GM21515 (cell line): Measurements from ENCODE around the gene EGLN2.
"Not testable (repeated sequence)": the region's sequence is repeated elsewhere in the genome, so short reads cannot be mapped to it uniquely, and the experiment has no call there.

ENCODE experiments used
- ATAC-seq: cut with Tn5 transposase; IDR thresholded peaks from one replicate; pipeline ENCODE4 v1.9.1; 2021; ENCODE audit not compliant: unreplicated experiment

Gene EGLN2

GRCh38 chr19:40798683-40799557 lies at the start of gene EGLN2:
Gene EGLN2, plus strand, starts transcription at chr19:40799191. Its CDS starts 1,382 bp downstream, at chr19:40800573.
- peak; percentile 65 for ATAC-seq

- peak; percentile 81 for ATAC-seq
Observed at GRCh38 chr19:40750058-40750873, 48.7 kb upstream of the EGLN2 start, which contains the start of gene ACTMAP. Gene ACTMAP, minus strand, starts transcription at chr19:40750477. Its CDS starts 674 bp downstream, at chr19:40749803.

- ATAC-seq, result peak; percentile 50
Observed at GRCh38 chr19:40750874-40751537, 48.0 kb upstream of the EGLN2 start, which contains the start of gene SNRPA. Gene SNRPA, plus strand, starts transcription at chr19:40751203. Its CDS starts 206 bp downstream, at chr19:40751409.

GRCh38 chr19:40752257-40752781 lies 46.7 kb upstream of the EGLN2 start:
- no peak for ATAC-seq

GRCh38 chr19:40754611-40755247 lies 44.3 kb upstream of the EGLN2 start:
- no peak for ATAC-seq

GRCh38 chr19:40755248-40755624 lies 43.8 kb upstream of the EGLN2 start:
- no peak for ATAC-seq

- ATAC-seq, result no peak
Observed at GRCh38 chr19:40755791-40756190, 43.2 kb upstream of the EGLN2 start.

- ATAC-seq, result no peak
Observed at GRCh38 chr19:40756502-40757110, 42.4 kb upstream of the EGLN2 start.

- no peak for ATAC-seq
Observed at GRCh38 chr19:40758491-40758890, 40.5 kb upstream of the EGLN2 start.

- ATAC-seq, result no peak
Observed at GRCh38 chr19:40759352-40759751, 39.6 kb upstream of the EGLN2 start.

GRCh38 chr19:40762754-40763470 lies 36.1 kb upstream of the EGLN2 start:
- no peak for ATAC-seq

- no peak for ATAC-seq
Observed at GRCh38 chr19:40763526-40763925, 35.5 kb upstream of the EGLN2 start.

- ATAC-seq, result no peak
Observed at GRCh38 chr19:40763963-40764362, 35.0 kb upstream of the EGLN2 start.

- not testable (repeated sequence) for ATAC-seq
Observed at GRCh38 chr19:40766385-40766784, 32.6 kb upstream of the EGLN2 start.

GRCh38 chr19:40768869-40769268 lies 30.1 kb upstream of the EGLN2 start:
- ATAC-seq, result no peak

- ATAC-seq, result not testable (repeated sequence)
Observed at GRCh38 chr19:40771101-40771862, 27.7 kb upstream of the EGLN2 start.

- no peak for ATAC-seq
Observed at GRCh38 chr19:40774916-40775631, 23.9 kb upstream of the EGLN2 start, which contains the start of gene MIA. Gene MIA, plus strand, starts transcription at chr19:40775521. Its CDS starts 22 bp downstream, at chr19:40775543.

- no peak for ATAC-seq
Observed at GRCh38 chr19:40775632-40776022, 23.4 kb upstream of the EGLN2 start.
